Ureter (tissue), 1 donor: ENCODE data around the gene ENDOV. TPM values are rescaled to one million over a fixed set of nuclear protein-coding genes. Genes with fewer than 3 reads are reported as not detected.

ENCODE experiments used
- DNase-seq: peaks from one replicate; pipeline ENCODE4 v3.0.0-alpha.2; 2020; ENCODE audit warnings: low spot score
- total RNA-seq: library from RNA; stranded (reverse); gene quantifications from one replicate; pipeline ENCODE4 v1.2.4, GENCODE V29; 2023
- donor health status: DM: yes; HTN: yes; CAD: no.

ENDOV gene
- total RNA-seq, 1 donor from 2014 or later = 21.2 TPM

- DNase-seq = peak; percentile 54
Measured at GRCh38 chr17:80449930-80450576, 35.1 kb downstream of the ENDOV start.

GRCh38 chr17:80451104-80451775 is 36.3 kb downstream of the ENDOV start:
- no peak for DNase-seq

- DNase-seq = no peak
Measured at GRCh38 chr17:80452173-80452915, 37.4 kb downstream of the ENDOV start.

GRCh38 chr17:80453126-80453997 is 38.4 kb downstream of the ENDOV start:
- no peak for DNase-seq

- no peak for DNase-seq
Measured at GRCh38 chr17:80453998-80454556, 39.1 kb downstream of the ENDOV start.

GRCh38 chr17:80454557-80455335 is 39.8 kb downstream of the ENDOV start:
- peak; percentile 97 for DNase-seq

GRCh38 chr17:80455336-80455710 is 40.4 kb downstream of the ENDOV start:
- no peak for DNase-seq

GRCh38 chr17:80455784-80456183 is 40.8 kb downstream of the ENDOV start:
- DNase-seq = no peak

GRCh38 chr17:80456465-80457235 is 41.7 kb downstream of the ENDOV start:
- no peak for DNase-seq

GRCh38 chr17:80457236-80457856 is 42.4 kb downstream of the ENDOV start:
- DNase-seq = no peak

- DNase-seq = no peak
Measured at GRCh38 chr17:80458016-80458415, 43.0 kb downstream of the ENDOV start.

GRCh38 chr17:80459234-80459633 is 44.3 kb downstream of the ENDOV start:
- no peak for DNase-seq

- no peak for DNase-seq
Measured at GRCh38 chr17:80460429-80460834, 45.5 kb downstream of the ENDOV start.

GRCh38 chr17:80461528-80462160 is 46.7 kb downstream of the ENDOV start:
- no peak for DNase-seq

GRCh38 chr17:80463784-80464400 is 48.9 kb downstream of the ENDOV start:
- DNase-seq = no peak

- no peak for DNase-seq
Measured at GRCh38 chr17:80464486-80464885, 49.5 kb downstream of the ENDOV start.

- DNase-seq = no peak
Measured at GRCh38 chr17:80465327-80465974, 50.5 kb downstream of the ENDOV start.

- no peak for DNase-seq
Measured at GRCh38 chr17:80466188-80466705, 51.3 kb downstream of the ENDOV start.
